Measurements from ENCODE around the gene APPBP2. TPM values are rescaled to one million over a fixed set of nuclear protein-coding genes. Genes with fewer than 3 reads are reported as not detected.
A peak's percentile ranks its signal among the peaks of the same experiment; 100 is the strongest.
"Not testable (repeated sequence)": the region's sequence is repeated elsewhere in the genome, so short reads cannot be mapped to it uniquely, and the experiment has no call there.

The APPBP2 gene
- total and polyA plus RNA-seq, 8 donors, result 37.5 to 71.9 (median 61.9) TPM

- Histone ChIP-seq H3K4me3 (no peak overlapping the region), H3K27ac (no peak overlapping the region), H3K4me1 (no peaks in the 10 kb centered on the region), H3K27me3 (no peaks in the 10 kb centered on the region), H3K36me3 (no peaks in the 10 kb centered on the region), H3K9me3 (peaks cover 0 to 5% of the 10 kb centered on the region in 2 donors)
- DNase-seq (no peak), ATAC-seq (no peak)
- intact Hi-C loops (cut with DNase I), result no loop called here
- TF ChIP-seq, protein P1, sequence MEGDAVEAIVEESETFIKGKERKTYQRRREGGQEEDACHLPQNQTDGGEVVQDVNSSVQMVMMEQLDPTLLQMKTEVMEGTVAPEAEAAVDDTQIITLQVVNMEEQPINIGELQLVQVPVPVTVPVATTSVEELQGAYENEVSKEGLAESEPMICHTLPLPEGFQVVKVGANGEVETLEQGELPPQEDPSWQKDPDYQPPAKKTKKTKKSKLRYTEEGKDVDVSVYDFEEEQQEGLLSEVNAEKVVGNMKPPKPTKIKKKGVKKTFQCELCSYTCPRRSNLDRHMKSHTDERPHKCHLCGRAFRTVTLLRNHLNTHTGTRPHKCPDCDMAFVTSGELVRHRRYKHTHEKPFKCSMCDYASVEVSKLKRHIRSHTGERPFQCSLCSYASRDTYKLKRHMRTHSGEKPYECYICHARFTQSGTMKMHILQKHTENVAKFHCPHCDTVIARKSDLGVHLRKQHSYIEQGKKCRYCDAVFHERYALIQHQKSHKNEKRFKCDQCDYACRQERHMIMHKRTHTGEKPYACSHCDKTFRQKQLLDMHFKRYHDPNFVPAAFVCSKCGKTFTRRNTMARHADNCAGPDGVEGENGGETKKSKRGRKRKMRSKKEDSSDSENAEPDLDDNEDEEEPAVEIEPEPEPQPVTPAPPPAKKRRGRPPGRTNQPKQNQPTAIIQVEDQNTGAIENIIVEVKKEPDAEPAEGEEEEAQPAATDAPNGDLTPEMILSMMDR (IDR thresholded peaks at IDR 0.05), result no peak
These were observed 29.7 kb upstream of the APPBP2 start for GRCh38 chr17:60555786-60556185.

DNA sequence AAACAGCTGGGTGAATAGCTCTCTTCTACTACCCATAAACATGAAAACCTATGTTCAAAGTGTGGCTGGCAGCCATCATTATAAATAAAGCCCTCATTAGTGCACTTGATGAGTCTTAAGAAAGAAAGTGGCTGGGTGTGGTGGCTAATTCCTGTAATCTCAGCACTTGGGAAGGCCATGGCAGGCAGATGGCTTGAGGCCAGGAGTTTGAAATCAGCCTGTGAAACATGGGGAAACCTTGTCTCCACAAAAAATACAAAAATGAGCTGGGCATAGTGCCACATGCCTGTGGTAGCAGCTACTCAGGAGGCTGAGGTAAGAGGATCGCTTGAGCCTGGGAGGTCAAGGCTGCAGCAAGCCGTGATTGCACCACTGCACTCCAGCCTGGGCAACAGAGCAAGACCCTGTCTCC is 28.3 kb upstream of the APPBP2 start:
- Histone ChIP-seq H3K4me3 (no peak overlapping the region), H3K36me3 (no peaks in the 10 kb centered on the region), H3K4me1 (no peaks in the 10 kb centered on the region), H3K27me3 (no peaks in the 10 kb centered on the region), H3K27ac (no peak overlapping the region), H3K9me3 (peaks cover 0 to 5% of the 10 kb centered on the region in 2 donors)
- ATAC-seq (peak; percentile 84), DNase-seq (peak in 1 of 4 donors; percentile 75)
- TF ChIP-seq, protein P1 (IDR thresholded peaks at IDR 0.05), result no peak
- intact Hi-C loops (cut with DNase I), result no loop called here

GRCh38 chr17:60552255-60552654 is 26.2 kb upstream of the APPBP2 start:
- DNase-seq; H3K36me3 ChIP-seq; H3K27me3 ChIP-seq; intact Hi-C loops (cut with DNase I); ATAC-seq; H3K27ac ChIP-seq; H3K9me3 ChIP-seq; H3K4me3 ChIP-seq; H3K4me1 ChIP-seq: not testable (repeated sequence)

- no peak for ATAC-seq
- TF ChIP-seq, protein P1 (IDR thresholded peaks at IDR 0.05), result no peak
- H3K27ac ChIP-seq, result no peak overlapping the region
- H3K4me3 ChIP-seq, result no peak overlapping the region
- H3K4me1 ChIP-seq, result no peaks in the 10 kb centered on the region
- no peak for DNase-seq
- intact Hi-C loops (cut with DNase I), result no loop called here
- no peaks in the 10 kb centered on the region for H3K36me3 ChIP-seq
- peaks cover 0 to 5% of the 10 kb centered on the region in 2 donors for H3K9me3 ChIP-seq
- H3K27me3 ChIP-seq, result no peaks in the 10 kb centered on the region
These were observed 22.9 kb upstream of the APPBP2 start for GRCh38 chr17:60548990-60549389.

DNA sequence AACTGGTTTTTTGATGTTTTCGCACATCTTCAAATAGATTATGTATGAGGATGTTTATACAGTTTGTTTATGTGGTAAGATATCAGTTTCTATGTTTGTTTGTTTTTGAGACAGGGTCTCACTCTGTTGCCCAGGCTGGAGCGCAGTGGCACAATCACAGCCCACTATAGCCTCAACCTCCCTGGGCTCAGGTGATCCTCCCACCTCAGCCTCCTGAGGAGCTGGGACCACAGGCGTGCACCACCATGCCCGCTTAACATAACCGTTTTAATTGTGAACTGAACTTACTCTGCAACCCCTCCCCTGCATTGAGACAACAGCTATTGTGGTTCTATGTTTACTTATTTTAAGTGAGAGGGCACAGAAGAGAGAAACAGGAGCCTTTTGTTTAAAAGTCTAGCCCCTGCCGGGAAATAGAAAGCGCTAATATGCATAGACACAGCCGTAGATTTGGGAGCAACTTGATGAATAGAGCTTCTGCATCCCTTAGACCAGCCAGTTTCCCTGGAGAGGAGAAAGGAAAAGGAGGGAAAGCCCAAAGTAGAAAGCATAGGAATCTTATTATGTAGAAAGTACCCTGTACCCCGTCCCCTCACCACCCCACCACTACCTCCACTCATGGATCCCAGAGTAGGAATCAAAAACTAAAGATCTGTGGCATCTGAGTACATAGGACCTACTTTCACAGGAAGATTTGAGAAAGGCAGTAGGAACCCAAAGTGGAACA is 19.6 kb upstream of the APPBP2 start:
- H3K27me3 ChIP-seq, result no peaks in the 10 kb centered on the region
- DNase-seq (no peak), ATAC-seq (no peak)
- TF ChIP-seq, protein P1 (IDR thresholded peaks at IDR 0.05), result no peak
- no peak overlapping the region for H3K4me3 ChIP-seq
- intact Hi-C loops (cut with DNase I), result no loop called here
- no peak overlapping the region for H3K27ac ChIP-seq
- H3K4me1 ChIP-seq, result no peaks in the 10 kb centered on the region
- H3K36me3 ChIP-seq, result no peaks in the 10 kb centered on the region
- H3K9me3 ChIP-seq, result no peaks in the 10 kb centered on the region

GRCh38 chr17:60542071-60542470 is 16.0 kb upstream of the APPBP2 start:
- Histone ChIP-seq H3K27me3 (no peaks in the 10 kb centered on the region), H3K4me1 (no peaks in the 10 kb centered on the region), H3K27ac (no peak overlapping the region), H3K36me3 (no peaks in the 10 kb centered on the region), H3K4me3 (no peak overlapping the region), H3K9me3 (no peaks in the 10 kb centered on the region)
- no peak for DNase-seq
- ATAC-seq, result no peak
- TF ChIP-seq, protein P1 (IDR thresholded peaks at IDR 0.05), result no peak
- intact Hi-C loops (cut with DNase I), result no loop called here
